Fibroblast of upper back skin (primary cell): Measurements from ENCODE around the gene ADM.
A peak's percentile ranks its signal among the peaks of the same experiment; 100 is the strongest.

ENCODE experiments used
- DNase-seq: peaks from one replicate; pipeline ENCODE4 v3.0.0-alpha.2; 2013

ADM gene

DNA sequence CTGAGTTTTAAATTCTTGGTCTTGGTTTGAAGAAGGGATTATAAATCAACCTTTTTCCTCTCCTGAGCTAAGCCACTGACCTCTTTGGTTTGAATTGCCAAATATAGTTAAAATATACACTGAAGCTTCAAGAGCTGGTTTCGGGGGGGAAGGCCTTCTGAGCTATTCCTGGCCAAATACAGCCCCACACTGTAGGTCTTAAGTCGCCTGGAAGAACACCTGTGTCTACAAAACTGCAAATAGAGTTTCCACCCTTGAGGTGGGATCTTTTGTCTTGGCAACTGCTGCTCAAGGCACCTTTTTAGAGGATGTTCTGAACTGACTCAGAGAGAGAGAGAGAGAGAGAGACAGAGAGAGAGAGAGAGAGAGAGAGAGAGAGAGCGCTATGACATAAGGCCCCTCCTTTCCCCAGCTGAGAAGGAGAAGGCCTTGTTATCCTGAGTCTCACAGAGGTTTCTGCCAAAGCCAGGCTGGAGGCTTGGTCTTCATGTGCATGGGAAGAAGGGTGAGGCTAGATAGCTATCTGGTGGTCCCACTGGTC, 5.5 kb downstream of the ADM start:
- DNase-seq, result peak; percentile 51

GRCh38 chr11:10311802-10312201, 6.9 kb downstream of the ADM start:
- DNase-seq, result no peak

- peak; percentile 40 for DNase-seq
Observed at GRCh38 chr11:10314199-10315072, 9.6 kb downstream of the ADM start.

DNA sequence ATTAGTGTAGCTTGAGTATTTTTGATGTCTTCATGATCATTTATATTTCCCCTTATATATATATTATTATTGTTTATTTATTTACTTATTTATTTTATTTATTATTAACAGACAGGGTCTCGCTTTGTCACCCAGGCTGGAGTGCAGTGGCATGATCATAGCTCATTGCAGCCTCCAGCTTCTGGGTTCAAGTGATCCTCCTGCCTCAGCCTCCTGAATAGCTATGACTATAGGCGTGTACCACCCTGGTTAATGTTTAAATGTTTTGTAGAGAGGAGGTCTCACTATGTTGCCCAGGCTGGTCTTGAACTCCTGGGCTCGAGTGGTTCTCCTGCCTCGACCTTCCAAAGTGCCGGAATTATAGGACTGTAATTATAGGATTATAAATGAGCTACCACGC, 10.2 kb downstream of the ADM start:
- DNase-seq, result no peak

- DNase-seq, result no peak
Observed at GRCh38 chr11:10317151-10317755, 12.4 kb downstream of the ADM start.

- no peak for DNase-seq
Observed at GRCh38 chr11:10317776-10318526, 13.1 kb downstream of the ADM start.

DNA sequence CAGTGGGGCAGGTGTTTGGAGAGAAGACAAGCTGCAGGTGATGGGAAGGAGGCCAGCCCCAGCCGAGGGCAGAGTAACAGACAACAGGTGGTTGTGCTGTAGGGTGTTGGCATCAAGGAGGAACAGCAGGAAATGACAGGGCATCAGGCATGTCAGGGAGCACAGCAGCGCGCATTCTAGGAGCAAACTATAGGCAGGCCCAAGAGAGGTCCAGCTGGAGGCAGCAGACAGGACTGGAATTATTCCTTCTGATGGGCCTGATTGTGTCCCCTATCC, 13.6 kb downstream of the ADM start:
- no peak for DNase-seq

- DNase-seq, result no peak
Observed at GRCh38 chr11:10319702-10320558, 15.1 kb downstream of the ADM start.

GRCh38 chr11:10320736-10321465, 16.0 kb downstream of the ADM start:
- no peak for DNase-seq

DNA sequence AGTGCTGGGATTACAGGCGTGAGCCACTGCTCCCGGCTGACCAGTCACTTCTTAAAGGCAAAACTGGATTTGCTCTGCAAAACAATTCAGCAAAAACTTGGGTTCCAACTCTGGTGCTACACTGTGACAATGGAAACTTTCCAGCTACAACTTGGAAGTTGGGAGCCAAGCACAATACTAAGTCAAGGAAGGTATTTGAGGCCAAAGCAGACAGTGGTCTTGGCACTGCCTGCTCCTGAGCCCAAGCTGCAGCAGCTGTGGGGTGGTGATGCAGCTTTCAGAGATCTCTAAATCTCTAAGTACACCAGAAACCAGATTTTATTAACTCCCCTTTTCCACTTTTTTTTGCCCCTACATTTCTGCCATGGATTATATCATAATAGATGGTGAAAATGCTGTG, 17.5 kb downstream of the ADM start:
- DNase-seq, result peak; percentile 28

DNA sequence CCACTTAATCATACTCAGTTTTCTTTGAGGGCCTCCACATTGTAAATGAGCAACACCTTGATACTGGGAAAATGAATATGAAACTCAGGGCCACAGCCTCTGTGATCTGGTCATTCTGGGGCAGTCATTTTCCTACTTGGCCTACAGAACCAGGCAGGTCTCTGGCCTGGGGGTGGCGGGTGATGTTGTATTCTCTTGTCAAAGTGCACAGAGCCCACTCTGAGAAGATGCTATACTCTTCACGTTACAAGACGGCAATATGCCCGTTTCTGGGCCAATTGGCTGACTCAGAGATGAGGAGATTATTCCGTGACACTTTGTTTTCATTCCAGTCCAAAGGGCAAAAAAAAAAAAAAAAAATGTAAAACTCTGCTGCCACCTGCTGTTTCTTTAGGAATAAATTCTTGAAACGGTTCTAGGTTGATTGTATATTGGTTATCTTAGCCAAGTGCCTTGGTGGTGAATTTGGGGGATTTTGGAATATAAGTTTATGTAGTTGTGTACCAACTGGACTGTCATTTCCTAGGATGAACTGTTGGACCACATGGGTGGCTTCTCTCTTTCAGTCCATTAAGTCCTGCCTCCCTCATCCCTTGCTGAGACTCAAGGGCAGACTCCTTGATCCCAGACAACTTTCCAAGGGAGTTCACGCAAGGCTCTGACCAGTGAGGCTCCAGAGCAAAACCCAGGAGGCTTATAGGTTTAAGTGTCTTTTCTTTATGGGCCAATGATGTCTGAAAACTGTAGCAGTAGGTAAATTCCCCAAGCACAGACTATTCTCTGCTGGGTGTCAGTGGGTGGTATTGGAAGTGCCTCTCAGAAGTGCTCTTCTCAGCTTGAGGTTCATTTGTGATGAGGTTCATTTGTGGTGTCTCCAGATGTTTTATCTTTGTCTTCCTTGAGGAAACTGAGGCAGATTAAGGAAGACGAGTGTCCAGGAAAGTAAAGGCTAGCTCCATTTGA, 18.2 kb downstream of the ADM start:
- DNase-seq, result peak; percentile 93

DNA sequence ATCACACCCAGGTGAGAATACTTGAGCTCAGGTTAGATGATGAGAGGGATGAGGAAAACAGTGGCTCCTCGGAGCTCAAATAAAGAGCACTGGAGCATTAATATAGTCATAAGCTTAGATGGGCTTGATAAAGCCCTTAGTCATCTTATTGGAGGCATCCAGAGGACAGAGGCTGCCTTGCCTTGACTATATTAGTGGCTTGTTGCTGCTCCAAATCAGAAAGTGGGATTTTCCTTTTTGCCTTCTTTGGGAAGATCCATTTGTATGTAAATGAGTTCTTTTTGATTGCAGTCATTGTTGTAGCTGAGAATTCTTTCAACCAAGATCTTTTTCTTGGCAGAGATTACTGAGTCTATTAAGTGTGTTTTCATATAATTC, 18.9 kb downstream of the ADM start:
- peak; percentile 36 for DNase-seq

- DNase-seq, result no peak
Observed at GRCh38 chr11:10324474-10324873, 19.6 kb downstream of the ADM start.

DNA sequence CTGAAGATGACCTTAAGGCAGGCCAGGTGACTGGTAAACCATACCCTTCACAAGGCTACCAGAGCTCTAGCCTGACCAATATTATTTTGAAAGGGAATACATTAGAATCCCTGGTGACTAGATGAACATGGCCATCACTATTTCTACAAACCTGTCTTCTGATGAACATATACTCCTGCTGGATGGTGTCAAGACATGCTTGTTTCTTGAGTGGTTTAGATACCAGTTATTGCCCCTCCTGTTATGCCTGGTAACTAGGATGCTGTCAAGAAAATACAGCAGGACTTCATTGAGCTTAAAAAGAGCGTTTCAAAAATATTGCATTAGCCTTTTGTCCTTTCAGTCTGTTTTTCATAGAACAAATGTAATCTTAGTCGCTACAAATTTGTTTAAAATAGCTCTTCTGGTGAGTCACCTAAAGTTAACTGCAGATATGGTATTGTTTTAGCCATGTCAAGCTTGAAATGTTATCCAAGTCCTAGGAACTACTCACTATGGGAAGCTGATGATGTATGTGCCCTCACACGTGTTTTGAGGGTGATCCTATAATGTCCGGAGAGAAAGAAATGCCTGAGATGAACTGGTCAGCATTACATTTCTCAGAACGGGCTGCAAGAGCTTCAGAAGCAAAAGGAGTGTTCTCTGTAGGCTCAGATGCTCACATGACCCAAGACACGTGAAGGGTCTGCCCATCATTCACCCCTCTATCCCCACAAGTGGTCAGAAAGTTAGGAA, 20.6 kb downstream of the ADM start:
- DNase-seq, result peak; percentile 85

DNA sequence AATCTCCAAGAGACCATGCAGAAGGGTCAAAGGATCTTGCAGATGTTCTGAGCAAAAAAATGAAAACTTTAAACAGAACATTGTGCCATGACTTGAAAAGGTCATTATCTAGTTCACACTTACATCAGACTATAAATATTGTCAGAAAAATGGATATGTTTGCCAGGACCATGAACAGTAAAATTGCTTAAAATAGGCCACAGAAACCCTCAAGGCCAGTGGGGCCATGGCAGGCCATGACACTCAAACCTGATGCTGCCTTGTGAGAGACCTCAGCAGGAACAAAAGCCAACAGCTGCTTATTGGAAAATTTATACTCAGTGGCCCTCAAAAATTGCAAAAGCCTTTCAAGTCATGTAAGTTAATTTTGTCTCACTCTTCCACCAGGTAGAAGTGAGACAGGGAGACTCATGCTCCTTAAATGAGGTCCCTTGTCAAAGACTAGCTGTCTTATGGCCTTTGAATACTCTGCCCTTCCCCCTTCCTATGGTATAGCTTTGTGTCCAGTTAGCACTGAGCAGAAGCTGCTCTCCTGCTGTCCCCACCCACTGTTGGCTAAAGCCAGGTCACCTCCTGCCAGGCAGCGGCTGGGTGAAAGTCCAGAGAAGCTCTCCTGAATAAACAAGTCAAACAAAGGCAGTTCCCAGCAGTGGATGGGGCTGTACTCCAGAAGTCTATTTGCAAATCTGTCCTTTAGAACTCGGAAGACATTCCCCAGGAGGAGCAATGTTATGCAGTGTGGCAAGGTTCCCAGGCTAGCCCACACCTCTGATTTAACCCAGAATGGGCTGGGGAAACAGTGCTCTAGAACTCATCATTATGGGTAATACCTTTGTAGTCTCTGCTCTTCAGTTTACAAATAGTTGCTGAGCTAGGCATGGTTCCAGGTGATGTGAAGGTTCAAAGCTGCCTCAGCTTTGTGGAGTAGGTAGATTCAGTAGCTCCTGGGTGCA, 21.4 kb downstream of the ADM start:
- DNase-seq, result no peak

DNA sequence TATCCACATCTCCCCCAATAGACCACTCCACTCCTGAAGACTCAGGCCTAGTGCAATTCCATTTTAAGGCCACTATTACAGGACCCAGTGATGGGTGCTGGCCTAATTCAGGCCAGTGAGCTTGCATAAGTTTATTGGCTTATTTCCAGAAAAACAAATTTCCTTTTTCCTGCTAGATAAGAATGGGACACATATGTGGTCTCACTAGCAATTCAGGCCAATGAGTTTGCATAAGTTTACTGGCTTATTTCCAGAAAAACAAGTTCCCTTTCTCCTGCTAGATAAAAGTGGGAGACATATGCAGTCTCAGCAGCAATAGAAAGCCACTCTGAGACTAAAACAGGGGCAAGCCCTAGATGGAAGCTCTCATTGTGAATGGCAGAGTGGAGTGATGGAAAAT, 22.4 kb downstream of the ADM start:
- peak; percentile 58 for DNase-seq

DNA sequence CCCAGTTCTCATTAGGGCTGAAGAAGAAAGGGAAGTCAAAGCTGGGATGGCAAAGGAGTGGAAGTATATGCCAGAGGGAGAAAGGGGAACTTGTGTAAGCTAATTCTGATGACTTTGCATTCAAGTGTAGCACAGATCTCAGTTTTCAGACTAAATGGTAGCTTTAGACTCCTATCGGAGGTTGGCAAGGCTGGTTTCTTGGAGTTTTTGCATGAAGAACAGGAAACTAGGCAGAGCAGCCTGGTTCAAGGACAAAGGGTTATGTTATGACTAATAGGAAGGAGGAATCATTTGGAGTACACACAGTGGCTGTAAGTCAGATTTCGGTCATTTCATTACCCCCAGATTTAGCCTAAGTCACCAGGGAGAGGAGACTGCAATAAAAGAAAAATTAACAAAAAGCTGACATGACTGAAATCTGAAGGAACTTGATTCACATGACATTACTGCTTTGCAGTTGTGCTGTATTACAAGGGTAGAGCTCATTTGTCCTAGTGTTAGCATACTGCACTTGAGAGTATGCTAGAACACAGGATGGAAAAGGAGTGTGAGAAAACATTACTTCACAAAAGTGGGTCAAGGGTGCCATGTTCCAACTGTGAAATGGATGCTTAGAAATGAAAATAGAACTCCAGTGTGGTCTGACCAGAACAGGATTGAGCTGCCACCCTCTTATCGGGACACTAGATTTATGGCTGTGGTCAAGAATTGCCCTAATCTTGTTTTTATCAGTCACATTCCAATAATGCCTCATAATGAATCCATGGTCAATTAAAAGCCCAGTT, 23.6 kb downstream of the ADM start:
- peak; percentile 56 for DNase-seq

DNA sequence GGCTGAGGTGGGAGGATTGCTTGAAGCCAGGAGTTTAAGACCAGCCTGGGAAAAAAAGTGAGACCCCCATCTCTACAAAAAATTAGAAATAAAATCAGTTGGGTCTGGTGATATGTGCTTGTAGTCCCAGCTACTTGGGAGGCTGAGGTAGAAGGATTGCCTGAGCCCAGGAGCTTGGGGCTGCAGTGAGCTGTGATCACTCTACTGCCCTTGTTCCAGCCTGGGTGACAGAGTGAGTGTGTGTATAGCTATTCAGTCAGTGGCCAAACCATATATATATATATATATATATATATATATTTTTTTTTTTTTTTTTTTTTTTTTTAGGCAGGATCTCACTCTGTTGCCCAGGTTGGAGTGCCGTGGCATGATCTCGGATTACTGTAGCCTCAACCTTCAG, 24.5 kb downstream of the ADM start:
- DNase-seq, result no peak
